WTC11 (cell line): ENCODE results near the gene TMEM218.

Experiments
- CREM ChIP-seq: sonication (generic); formaldehyde crosslinking; IDR thresholded peaks from 2 replicates; pipeline ENCODE4 v1.8.1; 2022; ENCODE audit warnings: mild to moderate bottlenecking, missing genetic modification reagents, moderate library complexity
- ESRRA ChIP-seq: sonication (generic); formaldehyde crosslinking; IDR thresholded peaks from 2 replicates; pipeline ENCODE4 v1.8.1; 2022; ENCODE audit warnings: mild to moderate bottlenecking, missing genetic modification reagents, borderline replicate concordance
- FOXK1 ChIP-seq: sonication (generic); formaldehyde crosslinking; IDR thresholded peaks from 2 replicates; pipeline ENCODE4 v1.8.0; 2022; ENCODE audit warnings: mild to moderate bottlenecking, moderate library complexity, missing genetic modification reagents
- FOXP4 ChIP-seq: sonication (generic); formaldehyde crosslinking; IDR thresholded peaks from 2 replicates; pipeline ENCODE4 v1.8.0; 2022; ENCODE audit warnings: mild to moderate bottlenecking, missing genetic modification reagents
- GRHL2 ChIP-seq: fragments of 250-450 bp; sonication (Bioruptor Pico); IDR thresholded peaks from 2 replicates; pipeline ENCODE4 v1.8.0; 2022; ENCODE audit warnings: mild to moderate bottlenecking, moderate library complexity; ENCODE audit not compliant: insufficient replicate concordance, severe bottlenecking
- GTF2I ChIP-seq: fragments of 250-450 bp; sonication (Bioruptor Pico); conservative IDR thresholded peaks from 2 replicates; pipeline ENCODE4 v1.4.0; 2021; ENCODE audit warnings: mild to moderate bottlenecking
- NFYB ChIP-seq: sonication (generic); formaldehyde crosslinking; conservative IDR thresholded peaks from 2 replicates; pipeline ENCODE4 v1.8.0; 2022; ENCODE audit warnings: low read depth, missing genetic modification reagents
- ZNF263 ChIP-seq: sonication (generic); formaldehyde crosslinking; IDR thresholded peaks from 2 replicates; pipeline ENCODE4 v1.8.1; 2022; ENCODE audit warnings: low read depth, mild to moderate bottlenecking, moderate library complexity, missing genetic modification reagents
- ZNF416 ChIP-seq: fragments of 250-450 bp; sonication (Bioruptor Pico); IDR thresholded peaks from 2 replicates; pipeline ENCODE4 v1.9.0; 2021; ENCODE audit warnings: mild to moderate bottlenecking, inconsistent platforms
- ZSCAN18 ChIP-seq: fragments of 250-450 bp; sonication (Bioruptor Pico); IDR thresholded peaks from 2 replicates; pipeline ENCODE4 v2.1.2; 2022; ENCODE audit warnings: mild to moderate bottlenecking, moderate library complexity
- TF ChIP-seq, protein P1 (sequence below): fragments of 200-600 bp; IDR thresholded peaks from 2 replicates; pipeline ENCODE4 v1.8.0; 2022; ENCODE audit warnings: antibody characterized with exemption
- TF ChIP-seq, protein P2 (sequence below): sonication (generic); formaldehyde crosslinking; IDR thresholded peaks from 2 replicates; pipeline ENCODE4 v1.8.0; 2022; ENCODE audit warnings: mild to moderate bottlenecking, missing genetic modification reagents
- TF ChIP-seq, protein P3 (sequence below): sonication (generic); formaldehyde crosslinking; IDR thresholded peaks from 2 replicates; pipeline ENCODE4 v1.8.1; 2022; ENCODE audit warnings: low read depth, mild to moderate bottlenecking, moderate library complexity, missing genetic modification reagents, borderline replicate concordance

- TF ChIP-seq, protein P1, sequence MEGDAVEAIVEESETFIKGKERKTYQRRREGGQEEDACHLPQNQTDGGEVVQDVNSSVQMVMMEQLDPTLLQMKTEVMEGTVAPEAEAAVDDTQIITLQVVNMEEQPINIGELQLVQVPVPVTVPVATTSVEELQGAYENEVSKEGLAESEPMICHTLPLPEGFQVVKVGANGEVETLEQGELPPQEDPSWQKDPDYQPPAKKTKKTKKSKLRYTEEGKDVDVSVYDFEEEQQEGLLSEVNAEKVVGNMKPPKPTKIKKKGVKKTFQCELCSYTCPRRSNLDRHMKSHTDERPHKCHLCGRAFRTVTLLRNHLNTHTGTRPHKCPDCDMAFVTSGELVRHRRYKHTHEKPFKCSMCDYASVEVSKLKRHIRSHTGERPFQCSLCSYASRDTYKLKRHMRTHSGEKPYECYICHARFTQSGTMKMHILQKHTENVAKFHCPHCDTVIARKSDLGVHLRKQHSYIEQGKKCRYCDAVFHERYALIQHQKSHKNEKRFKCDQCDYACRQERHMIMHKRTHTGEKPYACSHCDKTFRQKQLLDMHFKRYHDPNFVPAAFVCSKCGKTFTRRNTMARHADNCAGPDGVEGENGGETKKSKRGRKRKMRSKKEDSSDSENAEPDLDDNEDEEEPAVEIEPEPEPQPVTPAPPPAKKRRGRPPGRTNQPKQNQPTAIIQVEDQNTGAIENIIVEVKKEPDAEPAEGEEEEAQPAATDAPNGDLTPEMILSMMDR: no peak
- no peak for TF ChIP-seq FOXP4 (CRISPR knock-in tag)
- TF ChIP-seq ESRRA: no peak
- TF ChIP-seq FOXK1 (CRISPR knock-in tag): no peak
- no peak for TF ChIP-seq GRHL2 (CRISPR knock-in tag)
- no peak for TF ChIP-seq NFYB
- no peak for TF ChIP-seq CREM (CRISPR knock-in tag)
- TF ChIP-seq GTF2I (CRISPR knock-in tag): no peak
- no peak for TF ChIP-seq ZNF263 (CRISPR knock-in tag)
- TF ChIP-seq, protein P2, sequence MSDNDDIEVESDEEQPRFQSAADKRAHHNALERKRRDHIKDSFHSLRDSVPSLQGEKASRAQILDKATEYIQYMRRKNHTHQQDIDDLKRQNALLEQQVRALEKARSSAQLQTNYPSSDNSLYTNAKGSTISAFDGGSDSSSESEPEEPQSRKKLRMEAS (CRISPR knock-in tag): no peak
- TF ChIP-seq ZNF416: no peak
- TF ChIP-seq, protein P3, sequence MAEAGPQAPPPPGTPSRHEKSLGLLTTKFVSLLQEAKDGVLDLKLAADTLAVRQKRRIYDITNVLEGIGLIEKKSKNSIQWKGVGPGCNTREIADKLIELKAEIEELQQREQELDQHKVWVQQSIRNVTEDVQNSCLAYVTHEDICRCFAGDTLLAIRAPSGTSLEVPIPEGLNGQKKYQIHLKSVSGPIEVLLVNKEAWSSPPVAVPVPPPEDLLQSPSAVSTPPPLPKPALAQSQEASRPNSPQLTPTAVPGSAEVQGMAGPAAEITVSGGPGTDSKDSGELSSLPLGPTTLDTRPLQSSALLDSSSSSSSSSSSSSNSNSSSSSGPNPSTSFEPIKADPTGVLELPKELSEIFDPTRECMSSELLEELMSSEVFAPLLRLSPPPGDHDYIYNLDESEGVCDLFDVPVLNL (CRISPR knock-in tag): no peak
- no peak for TF ChIP-seq ZSCAN18 (CRISPR knock-in tag)
Observed at GRCh38 chr11:125092669-125093068, 18.8 kb downstream of the TMEM218 start.
